Stimulated activated CD8-positive, alpha-beta memory T cell treated with anti-CD3 and anti-CD28 coated beads, Interleukin-12 subunit alpha, Interleukin-12 subunit beta, amount 100 ng/mL, for 1 hour (primary cell): ENCODE data around the gene SETD4.
"Not testable (repeated sequence)": the region's sequence is repeated elsewhere in the genome, so short reads cannot be mapped to it uniquely, and the experiment has no call there.

Experiments
- DNase-seq: peaks from one replicate; pipeline ENCODE4 v3.0.0-alpha.2; 2020; ENCODE audit warnings: low read depth

SETD4 gene

GRCh38 chr21:36077758-36078157 is 17.4 kb upstream of the SETD4 start:
- no peak for DNase-seq

DNA sequence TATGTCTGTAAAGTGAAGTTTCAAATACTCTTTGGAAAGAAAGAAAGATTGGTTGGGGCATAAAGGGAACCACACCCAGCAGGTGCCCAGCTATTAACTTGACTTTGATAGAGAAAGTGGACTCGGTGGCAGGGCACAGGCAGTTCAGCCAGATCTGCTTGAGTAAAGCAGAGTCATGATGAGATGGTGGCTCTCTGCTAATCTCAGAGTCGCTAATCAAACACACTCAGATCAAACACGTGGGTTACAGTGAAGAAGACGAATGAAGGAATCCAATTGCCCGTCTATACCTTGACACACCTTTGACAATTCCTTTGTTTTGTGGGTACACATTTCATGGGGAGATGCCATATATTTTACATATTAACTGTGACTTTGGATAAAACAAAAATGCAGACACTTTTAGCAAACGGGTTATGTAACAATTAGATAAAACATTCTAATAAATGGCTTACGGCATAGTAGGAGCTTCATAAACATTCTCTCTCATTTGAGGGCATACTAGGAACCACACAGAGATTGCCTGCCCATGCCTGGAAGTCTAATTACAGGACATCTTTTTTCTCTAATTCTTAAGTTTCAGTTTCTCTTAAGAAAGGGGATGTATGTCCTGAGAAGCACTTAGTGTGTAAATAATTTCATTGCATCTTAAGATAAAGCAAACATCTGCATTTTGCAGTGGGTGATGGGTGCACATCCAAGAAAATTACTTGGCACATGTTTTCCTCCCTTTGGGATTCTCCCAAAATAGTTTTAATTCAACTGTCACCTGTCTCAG is 16.7 kb upstream of the SETD4 start:
- no peak for DNase-seq

DNA sequence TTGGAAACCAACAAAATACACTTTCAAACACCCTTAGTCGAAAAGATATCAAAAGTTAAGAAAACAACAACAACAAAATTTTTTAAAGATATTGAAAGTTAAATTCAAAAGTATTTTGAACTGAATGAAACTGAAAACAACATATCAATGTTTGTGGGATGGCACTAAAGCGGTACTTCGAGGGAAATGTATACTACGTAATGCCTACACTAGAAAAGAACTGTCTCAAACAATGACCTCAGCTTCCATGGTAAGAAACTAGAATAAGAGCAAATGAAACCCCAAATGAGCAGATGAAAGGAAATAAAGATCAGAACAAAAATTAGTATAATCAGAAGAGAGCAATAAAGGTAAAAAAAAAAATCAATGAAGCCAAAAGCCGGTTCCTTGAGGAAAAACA is 15.6 kb upstream of the SETD4 start:
- no peak for DNase-seq

DNA sequence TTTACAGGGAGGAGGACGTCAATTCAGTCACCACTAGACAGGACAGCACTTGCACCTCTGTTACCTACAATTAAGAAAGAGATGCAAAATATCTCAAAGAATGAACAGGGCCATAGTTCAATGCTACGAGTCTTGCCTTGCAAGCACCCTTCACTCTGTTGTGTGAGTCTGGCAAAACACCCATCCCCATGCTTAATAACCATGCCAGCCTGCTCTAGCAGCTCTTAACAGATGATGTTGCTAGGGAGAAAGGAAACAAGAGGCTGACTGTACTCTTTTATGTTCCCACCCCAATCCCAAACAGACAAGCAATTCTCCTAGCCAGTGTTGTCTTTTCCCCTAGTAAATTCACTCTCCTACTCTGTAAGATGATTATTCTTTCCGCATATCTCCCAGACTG is 14.8 kb upstream of the SETD4 start:
- DNase-seq = no peak

DNA sequence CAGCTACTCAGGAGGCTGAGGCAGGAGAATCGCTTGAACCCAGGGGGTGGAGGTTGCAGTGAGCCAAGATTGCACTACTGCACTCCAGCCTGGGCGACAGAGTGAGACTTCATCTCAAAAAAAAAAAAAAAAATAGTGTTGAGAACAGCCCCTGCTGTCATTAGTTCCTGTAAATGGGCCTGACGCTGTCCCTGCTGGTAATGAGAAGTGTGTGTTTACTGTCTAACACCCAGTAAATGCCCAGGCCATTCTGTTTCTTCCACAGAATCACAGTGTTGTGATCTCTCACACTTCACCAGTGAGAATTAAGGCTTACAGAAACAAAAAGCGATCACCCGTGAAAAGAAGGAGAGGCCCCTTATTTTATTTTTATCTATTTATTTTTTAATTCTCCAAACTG is 13.6 kb upstream of the SETD4 start:
- DNase-seq = not testable (repeated sequence)

DNA sequence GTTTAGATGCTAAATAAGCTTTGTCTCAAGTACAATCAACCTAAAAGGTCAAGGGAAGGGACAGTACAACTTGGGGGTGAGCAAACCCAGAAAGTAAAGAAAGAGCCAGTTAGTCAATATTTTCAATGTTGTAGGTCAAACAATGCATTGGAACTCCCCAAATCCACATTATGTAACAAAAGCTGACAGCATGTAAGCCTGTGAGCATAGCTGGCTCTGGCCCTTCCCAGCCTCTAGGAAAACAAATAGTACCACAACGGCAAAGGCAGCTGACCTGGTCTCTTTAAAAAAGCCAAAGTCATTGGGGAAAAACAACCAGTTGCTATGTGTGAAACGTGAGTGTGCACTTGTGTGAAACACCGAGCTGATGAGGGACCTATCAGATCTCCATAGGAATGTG is 12.9 kb upstream of the SETD4 start:
- no peak for DNase-seq

DNA sequence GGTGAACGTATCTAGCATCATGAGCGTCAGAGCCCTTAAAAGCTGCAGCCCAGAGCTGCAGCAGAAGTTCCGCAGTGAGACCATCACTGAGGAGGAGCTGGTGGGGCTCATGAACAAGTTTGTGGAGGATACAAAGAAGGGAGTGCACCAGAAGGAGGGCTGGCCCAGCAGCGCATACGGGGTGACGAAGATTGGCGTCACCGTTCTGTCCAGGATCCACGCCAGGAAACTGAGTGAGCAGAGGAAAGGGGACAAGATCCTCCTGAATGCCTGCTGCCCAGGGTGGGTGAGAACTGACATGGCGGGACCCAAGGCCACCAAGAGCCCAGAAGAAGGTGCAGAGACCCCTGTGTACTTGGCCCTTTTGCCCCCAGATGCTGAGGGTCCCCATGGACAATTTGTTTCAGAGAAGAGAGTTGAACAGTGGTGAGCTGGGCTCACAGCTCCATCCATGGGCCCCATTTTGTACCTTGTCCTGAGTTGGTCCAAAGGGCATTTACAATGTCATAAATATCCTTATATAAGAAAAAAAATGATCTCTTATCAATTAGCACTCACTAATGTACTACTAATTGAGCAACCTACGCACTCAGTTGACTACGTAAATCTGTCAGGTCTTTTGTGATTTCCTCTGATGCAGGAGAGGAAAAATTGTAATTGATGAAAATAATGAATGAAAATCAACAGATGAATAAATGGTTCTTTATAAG is 12.3 kb upstream of the SETD4 start:
- no peak for DNase-seq

GRCh38 chr21:36070999-36071398 is 10.7 kb upstream of the SETD4 start:
- DNase-seq = no peak

GRCh38 chr21:36069713-36070583 is 9.6 kb upstream of the SETD4 start, which contains the start of gene CBR1:
TSS of gene CBR1 (plus strand) at chr21:36070024. CDS start at chr21:36070116, 92 bp downstream.
- DNase-seq = peak; percentile 77

- DNase-seq = no peak
Measured at GRCh38 chr21:36068748-36069398, 8.5 kb upstream of the SETD4 start.

- no peak for DNase-seq
Measured at GRCh38 chr21:36065497-36066036, 5.2 kb upstream of the SETD4 start.

GRCh38 chr21:36064085-36064460 is 3.7 kb upstream of the SETD4 start:
- DNase-seq = no peak

- no peak for DNase-seq
Measured at GRCh38 chr21:36063375-36064084, 3.2 kb upstream of the SETD4 start.

GRCh38 chr21:36061445-36061844 is 1.1 kb upstream of the SETD4 start:
- no peak for DNase-seq

GRCh38 chr21:36059823-36060158 is 535 bp downstream of the SETD4 start:
- no peak for DNase-seq

- no peak for DNase-seq
Measured at GRCh38 chr21:36055551-36055950, 4.8 kb downstream of the SETD4 start.

DNA sequence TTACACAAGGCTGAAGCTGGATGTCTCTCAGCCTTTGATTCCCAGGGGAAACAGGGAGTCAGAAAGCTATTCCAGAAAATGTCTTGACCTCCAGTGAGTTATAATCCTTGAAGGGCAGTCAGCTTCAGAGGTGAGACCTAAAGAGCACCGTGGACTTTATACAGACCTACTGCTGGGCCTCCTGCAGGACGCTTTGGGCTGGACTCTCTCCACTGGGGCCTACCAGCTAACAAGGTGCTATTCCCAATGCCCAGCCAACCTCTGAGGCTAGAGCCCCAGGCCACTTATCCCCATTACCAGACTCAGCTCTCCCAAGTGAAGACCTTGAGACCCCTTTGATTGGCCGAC is 6.6 kb downstream of the SETD4 start:
- DNase-seq = no peak

- DNase-seq = no peak
Measured at GRCh38 chr21:36052860-36053714, 7.2 kb downstream of the SETD4 start.

DNA sequence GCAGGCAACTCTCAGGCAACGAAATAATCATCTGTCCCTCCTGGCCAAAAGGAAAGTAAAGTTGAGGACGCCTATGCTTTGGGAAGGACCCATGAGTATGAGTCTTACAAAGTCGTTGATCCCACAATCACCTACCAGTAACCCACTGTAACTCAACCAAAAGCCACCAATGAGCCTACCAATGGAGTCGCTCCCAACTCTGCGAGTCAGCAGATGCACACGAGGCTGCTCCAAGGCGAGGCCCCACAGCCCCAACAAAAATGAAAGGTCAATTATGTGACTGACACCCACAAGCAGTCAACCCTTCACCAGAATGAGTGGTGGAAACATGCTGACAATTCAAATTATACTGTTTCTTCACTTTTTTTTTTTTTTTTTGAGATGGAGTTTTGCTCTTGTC is 12.0 kb downstream of the SETD4 start:
- no peak for DNase-seq

DNA sequence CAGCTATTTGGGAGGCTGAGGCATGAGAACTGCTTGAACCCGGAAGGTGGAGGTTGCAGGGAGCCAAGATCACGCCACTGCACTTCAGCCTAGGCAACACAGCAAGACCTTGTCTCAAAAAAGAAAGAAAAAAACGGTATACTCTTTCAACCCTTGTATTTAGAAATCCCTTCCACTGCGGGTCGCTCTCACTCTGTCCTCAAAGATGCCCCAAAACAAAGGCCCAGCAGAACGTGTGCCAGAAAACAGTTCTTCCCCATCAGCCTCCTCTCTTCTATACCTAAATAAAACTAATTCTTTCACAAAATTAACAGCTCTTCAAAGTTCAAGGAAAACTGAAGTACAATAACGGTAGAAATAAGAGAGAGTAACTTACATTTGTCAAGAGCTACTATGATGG is 13.2 kb downstream of the SETD4 start:
- no peak for DNase-seq
